Body of pancreas (tissue), 4 donors: ENCODE results near the gene HTT.

Source experiments
- POLR2A ChIP-seq, 3 donors: fragments of 450-650 bp; IDR thresholded peaks; one replicate each; pipeline ENCODE4 v1.6.1; 2016; ENCODE audit warnings: antibody characterized with exemption in 3 of 3, mild to moderate bottlenecking in 2 of 3
- TF ChIP-seq, protein P1 (sequence below), 7 experiments: fragments of 450-650 bp in 4 of 7; fragments of 200-600 bp in 3 of 7; sonication (generic) in 3 of 7; IDR thresholded peaks; one replicate each; pipeline ENCODE4 v1.5.1; 2016 to 2019; ENCODE audit warnings: antibody characterized with exemption in 7 of 7

DNA sequence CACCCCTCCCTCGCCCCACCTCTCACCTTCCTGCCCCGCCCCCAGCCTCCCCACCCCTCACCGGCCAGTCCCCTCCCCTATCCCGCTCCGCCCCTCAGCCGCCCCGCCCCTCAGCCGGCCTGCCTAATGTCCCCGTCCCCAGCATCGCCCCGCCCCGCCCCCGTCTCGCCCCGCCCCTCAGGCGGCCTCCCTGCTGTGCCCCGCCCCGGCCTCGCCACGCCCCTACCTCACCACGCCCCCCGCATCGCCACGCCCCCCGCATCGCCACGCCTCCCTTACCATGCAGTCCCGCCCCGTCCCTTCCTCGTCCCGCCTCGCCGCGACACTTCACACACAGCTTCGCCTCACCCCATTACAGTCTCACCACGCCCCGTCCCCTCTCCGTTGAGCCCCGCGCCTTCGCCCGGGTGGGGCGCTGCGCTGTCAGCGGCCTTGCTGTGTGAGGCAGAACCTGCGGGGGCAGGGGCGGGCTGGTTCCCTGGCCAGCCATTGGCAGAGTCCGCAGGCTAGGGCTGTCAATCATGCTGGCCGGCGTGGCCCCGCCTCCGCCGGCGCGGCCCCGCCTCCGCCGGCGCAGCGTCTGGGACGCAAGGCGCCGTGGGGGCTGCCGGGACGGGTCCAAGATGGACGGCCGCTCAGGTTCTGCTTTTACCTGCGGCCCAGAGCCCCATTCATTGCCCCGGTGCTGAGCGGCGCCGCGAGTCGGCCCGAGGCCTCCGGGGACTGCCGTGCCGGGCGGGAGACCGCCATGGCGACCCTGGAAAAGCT, at the start of gene HTT, which contains the start of gene HTT-AS:
- TF ChIP-seq POLR2A (IDR thresholded peaks at IDR 0.05), result peak; percentile 58 to 83 (median 78)
- TF ChIP-seq, protein P1, sequence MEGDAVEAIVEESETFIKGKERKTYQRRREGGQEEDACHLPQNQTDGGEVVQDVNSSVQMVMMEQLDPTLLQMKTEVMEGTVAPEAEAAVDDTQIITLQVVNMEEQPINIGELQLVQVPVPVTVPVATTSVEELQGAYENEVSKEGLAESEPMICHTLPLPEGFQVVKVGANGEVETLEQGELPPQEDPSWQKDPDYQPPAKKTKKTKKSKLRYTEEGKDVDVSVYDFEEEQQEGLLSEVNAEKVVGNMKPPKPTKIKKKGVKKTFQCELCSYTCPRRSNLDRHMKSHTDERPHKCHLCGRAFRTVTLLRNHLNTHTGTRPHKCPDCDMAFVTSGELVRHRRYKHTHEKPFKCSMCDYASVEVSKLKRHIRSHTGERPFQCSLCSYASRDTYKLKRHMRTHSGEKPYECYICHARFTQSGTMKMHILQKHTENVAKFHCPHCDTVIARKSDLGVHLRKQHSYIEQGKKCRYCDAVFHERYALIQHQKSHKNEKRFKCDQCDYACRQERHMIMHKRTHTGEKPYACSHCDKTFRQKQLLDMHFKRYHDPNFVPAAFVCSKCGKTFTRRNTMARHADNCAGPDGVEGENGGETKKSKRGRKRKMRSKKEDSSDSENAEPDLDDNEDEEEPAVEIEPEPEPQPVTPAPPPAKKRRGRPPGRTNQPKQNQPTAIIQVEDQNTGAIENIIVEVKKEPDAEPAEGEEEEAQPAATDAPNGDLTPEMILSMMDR (IDR thresholded peaks at IDR 0.05), result peak in 4 of 7 experiments; percentile 27 to 41 (median 34)
